ENCODE results near the gene CYB561D2.
"Not testable (repeated sequence)": the region's sequence is repeated elsewhere in the genome, so short reads cannot be mapped to it uniquely, and the experiment has no call there.

Gene CYB561D2

GRCh38 chr3:50350527-50351322 lies at the start of gene CYB561D2, which contains the start of gene NPRL2:
Gene CYB561D2 (plus strand): TSS chr3:50350862. CDS start chr3:50351434, 572 bp downstream.
Gene NPRL2 (minus strand): TSS chr3:50350775. CDS start chr3:50350652, 123 bp downstream.
- peak; percentile 94 for DNase-seq

- DNase-seq, result no peak
Observed at GRCh38 chr3:50302095-50303012, 48.3 kb upstream of the CYB561D2 start.

GRCh38 chr3:50303013-50303815 lies 47.4 kb upstream of the CYB561D2 start, which contains the start of gene HYAL1:
Gene HYAL1 (minus strand): TSS chr3:50303574. CDS start chr3:50302956, 618 bp downstream.
- no peak for DNase-seq

- no peak for DNase-seq
Observed at GRCh38 chr3:50304601-50305000, 46.1 kb upstream of the CYB561D2 start.

GRCh38 chr3:50312041-50312440 lies 38.6 kb upstream of the CYB561D2 start:
- not testable (repeated sequence) for DNase-seq

GRCh38 chr3:50314342-50314741 lies 36.3 kb upstream of the CYB561D2 start:
- DNase-seq, result no peak

- DNase-seq, result no peak
Observed at GRCh38 chr3:50314816-50315215, 35.8 kb upstream of the CYB561D2 start.

GRCh38 chr3:50316657-50317242 lies 33.9 kb upstream of the CYB561D2 start:
- peak; percentile 38 for DNase-seq

GRCh38 chr3:50317300-50317699 lies 33.4 kb upstream of the CYB561D2 start:
- no peak for DNase-seq

- DNase-seq, result no peak
Observed at GRCh38 chr3:50318163-50318562, 32.5 kb upstream of the CYB561D2 start.

- no peak for DNase-seq
Observed at GRCh38 chr3:50318615-50319014, 32.0 kb upstream of the CYB561D2 start.

GRCh38 chr3:50319181-50319893 lies 31.3 kb upstream of the CYB561D2 start:
- DNase-seq, result no peak

GRCh38 chr3:50319894-50320625 lies 30.6 kb upstream of the CYB561D2 start:
- no peak for DNase-seq

GRCh38 chr3:50320853-50321335 lies 29.8 kb upstream of the CYB561D2 start:
- DNase-seq, result peak; percentile 73

GRCh38 chr3:50321336-50322114 lies 29.1 kb upstream of the CYB561D2 start:
- DNase-seq, result peak; percentile 87

GRCh38 chr3:50322115-50322385 lies 28.6 kb upstream of the CYB561D2 start:
- no peak for DNase-seq

GRCh38 chr3:50322386-50323091 lies 28.1 kb upstream of the CYB561D2 start, which contains the start of gene HYAL2:
Gene HYAL2 (minus strand): TSS chr3:50322745. CDS start chr3:50320489, 2,256 bp downstream.
- no peak for DNase-seq

- DNase-seq, result no peak
Observed at GRCh38 chr3:50323092-50323600, 27.5 kb upstream of the CYB561D2 start.

- DNase-seq, result no peak
Observed at GRCh38 chr3:50323614-50324199, 27.0 kb upstream of the CYB561D2 start.
